Caki2 (cell line): ENCODE data around the gene GALNT9. TPM values are rescaled to one million over a fixed set of nuclear protein-coding genes. Genes with fewer than 3 reads are reported as not detected.

Source experiments
- DNase-seq: peaks from one replicate; pipeline ENCODE4 v3.0.0-alpha.2; 2015; ENCODE audit warnings: low read depth
- in situ Hi-C: cut with HindIII; loops from 2 replicates; pipeline ENCODE4 v1.10.0; 2016; ENCODE audit warnings: low sequenced_read_pairs, low pct_unique_long_range_greater_than_20kb, mixed read lengths
- total RNA-seq: library from RNA; depleted of rRNA; stranded (reverse); fragments of >200 nt; shearing (Covaris generic); gene quantifications from 2 replicates; pipeline ENCODE4 v1.2.3, GENCODE V29; 2014; ENCODE audit warnings: low replicate concordance

Gene GALNT9
- total RNA-seq, 1 experiment from 2014 or later: 14.6 TPM

GRCh38 chr12:132191715-132192553 lies 137.5 kb downstream of the GALNT9 start:
- DNase-seq: no peak
- in situ Hi-C loops: no loop called here

DNA sequence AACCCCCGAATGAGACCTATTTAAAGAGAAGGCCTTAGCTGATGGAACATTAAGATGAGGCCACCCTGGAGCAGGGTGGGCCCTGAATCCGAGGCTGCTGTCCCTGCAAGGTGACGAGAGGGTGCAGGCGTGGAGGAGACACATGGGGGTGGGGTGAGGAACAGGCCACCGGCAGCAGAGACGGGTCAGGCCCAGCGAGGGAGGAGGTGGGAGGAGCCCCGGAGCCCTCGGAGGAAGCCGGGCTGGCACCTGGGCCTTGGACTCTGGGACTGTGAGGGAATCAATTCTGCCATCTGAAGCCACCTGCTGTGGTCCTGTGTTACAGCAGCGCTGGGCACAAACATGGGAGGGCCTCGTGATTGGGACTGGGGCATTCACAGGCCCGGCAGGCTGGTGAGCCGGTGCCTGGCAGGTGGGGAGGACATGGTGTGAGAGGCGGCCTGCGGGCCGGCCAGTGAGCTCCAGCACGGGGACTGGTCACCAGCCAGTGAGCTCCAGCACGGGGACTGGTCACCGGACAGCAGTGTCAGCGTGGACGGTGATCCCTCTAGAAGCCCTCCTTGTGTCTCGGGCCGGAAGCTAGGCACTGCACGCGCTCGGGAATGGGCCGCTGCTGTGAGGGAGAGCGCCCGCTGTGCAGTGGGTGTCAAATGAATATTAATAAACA lies 138.4 kb downstream of the GALNT9 start:
- in situ Hi-C loops: no loop called here
- DNase-seq: no peak

GRCh38 chr12:132190012-132190755 lies 139.2 kb downstream of the GALNT9 start:
- DNase-seq: no peak

GRCh38 chr12:132189378-132190011 lies 139.9 kb downstream of the GALNT9 start:
- DNase-seq: peak; percentile 95
- in situ Hi-C loops: no loop called here

More at GRCh38 chr12:132190012-132190755, 139.2 kb downstream of the GALNT9 start:
- in situ Hi-C loops: no loop called here

- no peak for DNase-seq
- in situ Hi-C loops: no loop called here
Observed at GRCh38 chr12:132188916-132189325, 140.5 kb downstream of the GALNT9 start.

- in situ Hi-C loops: no loop called here
- DNase-seq: no peak
Observed at GRCh38 chr12:132188451-132188901, 140.9 kb downstream of the GALNT9 start.

GRCh38 chr12:132187646-132188450 lies 141.5 kb downstream of the GALNT9 start:
- DNase-seq: no peak
- in situ Hi-C loops: no loop called here

GRCh38 chr12:132186857-132187620 lies 142.3 kb downstream of the GALNT9 start:
- no peak for DNase-seq
- in situ Hi-C loops: no loop called here

DNA sequence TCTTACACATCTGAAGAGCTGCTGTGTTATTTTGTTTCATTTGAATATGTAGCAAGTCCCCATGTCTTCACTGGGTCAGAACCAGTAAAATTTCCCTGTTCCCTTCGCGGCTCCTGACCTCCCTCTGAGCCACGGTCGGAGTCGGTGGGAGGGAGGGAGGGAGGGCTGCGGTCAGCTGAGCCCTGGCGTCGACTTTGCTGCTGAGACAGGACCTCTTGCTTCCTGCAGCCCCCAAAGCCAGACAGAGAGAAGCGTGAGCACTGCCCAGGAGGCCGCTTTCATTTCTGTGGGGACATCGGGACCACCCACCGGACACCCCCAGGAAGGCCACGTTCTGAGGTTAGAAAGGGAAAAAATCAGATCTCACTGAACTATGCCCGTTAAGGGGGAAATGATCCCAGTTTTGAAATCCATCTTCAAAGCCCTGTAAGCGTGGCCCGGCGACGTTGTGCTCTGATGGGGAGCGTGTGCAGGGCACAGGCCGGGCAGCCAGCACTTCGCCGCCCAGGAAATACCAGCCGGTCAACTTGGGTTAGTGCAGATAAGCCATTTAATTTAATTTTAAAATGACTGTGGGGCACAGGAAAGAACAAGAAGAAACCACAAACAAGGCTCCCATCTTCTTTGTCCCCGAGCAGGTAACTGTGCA lies 143.1 kb downstream of the GALNT9 start:
- no peak for DNase-seq
- in situ Hi-C loops: no loop called here

DNA sequence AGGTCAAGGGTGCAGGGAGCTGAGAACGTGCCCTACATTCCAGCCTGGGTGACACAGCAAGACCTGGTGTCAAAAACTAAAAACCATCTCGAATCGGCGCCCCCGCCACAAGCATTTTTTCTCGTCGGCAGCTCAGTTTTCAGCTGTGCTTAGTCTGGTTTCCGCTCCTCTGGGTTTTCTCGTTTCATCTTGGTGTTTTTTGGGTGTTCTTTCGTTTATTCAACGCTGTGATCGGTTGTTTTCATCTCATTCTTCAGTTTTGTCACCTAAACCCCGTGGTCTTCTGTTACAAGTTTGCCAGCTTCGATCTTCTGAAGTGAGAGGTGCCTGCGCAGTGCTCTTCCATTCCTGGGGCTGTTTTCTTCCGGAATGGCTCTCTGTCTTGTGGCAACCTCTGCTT lies 143.7 kb downstream of the GALNT9 start:
- in situ Hi-C loops: no loop called here
- DNase-seq: no peak

GRCh38 chr12:132182711-132183365 lies 146.6 kb downstream of the GALNT9 start:
- no peak for DNase-seq
- in situ Hi-C loops: no loop called here

DNA sequence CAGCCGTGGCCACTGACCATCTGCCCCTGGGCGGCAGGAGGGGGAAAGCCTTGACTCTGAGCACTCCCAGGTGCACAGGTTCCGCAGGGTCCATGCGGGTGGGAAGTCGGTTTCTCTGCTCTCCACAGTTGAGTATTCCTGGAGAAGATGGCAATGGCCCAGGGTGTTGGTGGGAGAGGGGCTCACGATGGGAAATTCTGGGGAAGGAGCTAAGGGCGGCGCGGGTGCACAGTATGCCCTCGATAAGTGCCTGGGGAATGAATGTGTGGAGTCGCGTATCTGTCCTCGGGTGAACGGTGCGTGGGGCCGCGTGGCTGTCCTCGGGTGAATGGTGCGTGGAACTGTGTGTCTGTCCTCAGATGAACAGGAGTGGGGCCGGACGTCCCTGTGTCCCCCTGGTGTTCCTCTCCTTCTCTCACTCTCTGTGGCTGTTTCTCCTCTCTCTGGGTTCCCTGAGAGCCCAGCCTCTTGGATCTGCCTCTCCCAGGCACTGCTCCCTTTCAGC lies 147.1 kb downstream of the GALNT9 start:
- in situ Hi-C loops: no loop called here
- no peak for DNase-seq

GRCh38 chr12:132181570-132182200 lies 147.7 kb downstream of the GALNT9 start:
- DNase-seq: no peak

GRCh38 chr12:132180648-132181546 lies 148.5 kb downstream of the GALNT9 start:
- in situ Hi-C loops: no loop called here
- no peak for DNase-seq

More at GRCh38 chr12:132181570-132182200, 147.7 kb downstream of the GALNT9 start:
- in situ Hi-C loops: no loop called here
